ENCODE measurements around the gene STX16.

STX16 gene

GRCh38 chr20:58628491-58629214, 22.4 kb upstream of the STX16 start:
- Histone ChIP-seq H3K4me2 (ENCODE audit: low read length) (no peak overlapping the region), H3K4me1 (ENCODE audit: insufficient read depth, low read length, severe bottlenecking) (no peaks in the 10 kb centered on the region), H3K9me2 (ENCODE audit: low read depth, low read length) (no peaks in the 10 kb centered on the region), H3K9ac (ENCODE audit: low read length) (no peak overlapping the region), H3K4me3 (ENCODE audit: low read depth, low read length, poor library complexity, severe bottlenecking) (no peak overlapping the region), H3K79me2 (ENCODE audit: insufficient read depth, low read length) (no peaks in the 10 kb centered on the region), H4K20me1 (ENCODE audit: insufficient read depth, low read length) (no peaks in the 10 kb centered on the region), H3K27ac (ENCODE audit: low read depth, low read length, poor library complexity, severe bottlenecking) (no peak overlapping the region), H3K36me3 (ENCODE audit: insufficient read depth, low read length) (no peaks in the 10 kb centered on the region), H2AFZ (ENCODE audit: low read length) (no peak overlapping the region), H3F3A (ENCODE audit: insufficient read depth, low read length) (no peaks in the 10 kb centered on the region), H3K9me3 (ENCODE audit: low read length) (no peaks in the 10 kb centered on the region), H3K27me3 (ENCODE audit: insufficient read depth, low read length) (no peaks in the 10 kb centered on the region)
- TF ChIP-seq CTCF (IDR thresholded peaks at IDR 0.05; ENCODE audit: low read length) = no peak
- no peak for TF ChIP-seq EZH2 (IDR thresholded peaks at IDR 0.05; ENCODE audit: borderline replicate concordance, low read length)

GRCh38 chr20:58629215-58629580, 21.9 kb upstream of the STX16 start:
- Histone ChIP-seq H3K4me1 (ENCODE audit: insufficient read depth, low read length, severe bottlenecking) (peaks cover under 1% of the 10 kb centered on the region), H3K4me3 (ENCODE audit: low read depth, low read length, poor library complexity, severe bottlenecking) (no peak overlapping the region), H3K4me2 (ENCODE audit: low read length) (no peak overlapping the region), H3K79me2 (ENCODE audit: insufficient read depth, low read length) (no peaks in the 10 kb centered on the region), H3K9me3 (ENCODE audit: low read length) (no peaks in the 10 kb centered on the region), H3K9me2 (ENCODE audit: low read depth, low read length) (no peaks in the 10 kb centered on the region), H3K36me3 (ENCODE audit: insufficient read depth, low read length) (no peaks in the 10 kb centered on the region), H3F3A (ENCODE audit: insufficient read depth, low read length) (no peaks in the 10 kb centered on the region), H3K27ac (ENCODE audit: low read depth, low read length, poor library complexity, severe bottlenecking) (no peak overlapping the region), H2AFZ (ENCODE audit: low read length) (no peak overlapping the region), H4K20me1 (ENCODE audit: insufficient read depth, low read length) (no peaks in the 10 kb centered on the region), H3K9ac (ENCODE audit: low read length) (no peak overlapping the region), H3K27me3 (ENCODE audit: insufficient read depth, low read length) (no peaks in the 10 kb centered on the region)
- no peak for TF ChIP-seq CTCF (IDR thresholded peaks at IDR 0.05; ENCODE audit: low read length)
- TF ChIP-seq EZH2 (IDR thresholded peaks at IDR 0.05; ENCODE audit: borderline replicate concordance, low read length) = no peak

GRCh38 chr20:58630063-58630462, 21.0 kb upstream of the STX16 start:
- H3K79me2 ChIP-seq (ENCODE audit: insufficient read depth, low read length) = no peaks in the 10 kb centered on the region
- H3K4me2 ChIP-seq (ENCODE audit: low read length) = no peak overlapping the region
- no peaks in the 10 kb centered on the region for H3K36me3 ChIP-seq (ENCODE audit: insufficient read depth, low read length)
- H2AFZ ChIP-seq (ENCODE audit: low read length) = no peak overlapping the region
- H4K20me1 ChIP-seq (ENCODE audit: insufficient read depth, low read length) = no peaks in the 10 kb centered on the region
- no peaks in the 10 kb centered on the region for H3K9me2 ChIP-seq (ENCODE audit: low read depth, low read length)
- H3F3A ChIP-seq (ENCODE audit: insufficient read depth, low read length) = no peaks in the 10 kb centered on the region
- no peak overlapping the region for H3K9ac ChIP-seq (ENCODE audit: low read length)
- TF ChIP-seq EZH2 (IDR thresholded peaks at IDR 0.05; ENCODE audit: borderline replicate concordance, low read length) (no peak), CTCF (IDR thresholded peaks at IDR 0.05; ENCODE audit: low read length) (no peak)
- H3K4me3 ChIP-seq (ENCODE audit: low read depth, low read length, poor library complexity, severe bottlenecking) = no peak overlapping the region
- H3K4me1 ChIP-seq (ENCODE audit: insufficient read depth, low read length, severe bottlenecking) = peaks cover 8% of the 10 kb centered on the region
- H3K27ac ChIP-seq (ENCODE audit: low read depth, low read length, poor library complexity, severe bottlenecking) = no peak overlapping the region
- no peaks in the 10 kb centered on the region for H3K9me3 ChIP-seq (ENCODE audit: low read length)
- H3K27me3 ChIP-seq (ENCODE audit: insufficient read depth, low read length) = no peaks in the 10 kb centered on the region
